ENCODE measurements around the gene PRR23E.

Gene PRR23E

DNA sequence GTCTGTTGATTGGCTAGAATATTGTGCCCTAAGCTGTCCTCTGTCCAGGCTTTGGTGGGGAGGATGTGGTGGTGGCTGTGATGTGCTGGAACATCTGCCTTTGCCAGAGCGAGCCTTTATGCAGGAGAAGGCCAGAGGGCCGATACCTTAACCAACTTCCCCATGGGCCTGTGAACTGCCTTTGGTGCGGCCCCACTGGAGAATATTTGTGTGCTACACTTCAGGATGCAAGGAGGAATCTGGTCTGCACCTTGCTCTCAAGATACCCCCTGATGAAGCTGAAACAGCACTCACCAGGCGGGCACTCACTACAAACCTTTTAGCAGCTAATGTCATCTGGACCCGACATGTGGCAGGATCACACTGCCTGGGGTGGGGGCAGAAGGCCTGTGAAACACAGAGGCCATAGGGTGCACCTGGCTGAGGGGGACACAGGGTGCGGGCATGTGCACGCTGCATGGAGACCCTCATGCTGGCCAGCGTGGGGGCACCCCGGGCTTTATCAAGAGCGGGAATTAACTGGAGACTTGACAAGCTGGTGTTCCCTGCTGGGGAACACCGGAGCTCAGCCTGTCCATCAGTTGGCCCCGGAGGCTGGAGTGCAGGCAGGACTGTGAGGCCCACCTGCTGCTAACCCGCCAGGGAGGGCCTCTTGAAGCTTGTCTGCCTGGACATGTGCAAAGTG lies 16.4 kb downstream of the PRR23E start:
- no peak for DNase-seq (ENCODE audit: low read depth)

- no peak for DNase-seq (ENCODE audit: low read depth)
Measured at GRCh38 chr3:127209840-127210653, 17.1 kb downstream of the PRR23E start.

DNA sequence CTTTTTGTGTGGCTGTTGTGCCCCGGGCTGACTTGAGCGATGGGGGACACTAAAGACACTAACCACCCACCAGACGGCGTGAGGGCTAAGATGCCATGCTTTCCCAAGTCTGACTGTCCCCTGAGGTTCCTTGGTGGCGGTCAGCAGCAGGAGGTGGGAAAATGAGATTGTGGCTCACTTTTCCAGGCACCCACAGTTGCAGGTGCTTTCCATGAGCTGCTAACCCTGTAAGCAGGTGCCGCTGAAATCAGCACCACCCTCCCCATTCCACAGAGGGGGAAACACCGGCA lies 17.7 kb downstream of the PRR23E start:
- DNase-seq (ENCODE audit: low read depth), result no peak

- DNase-seq (ENCODE audit: low read depth), result no peak
Measured at GRCh38 chr3:127211118-127212060, 18.5 kb downstream of the PRR23E start.

DNA sequence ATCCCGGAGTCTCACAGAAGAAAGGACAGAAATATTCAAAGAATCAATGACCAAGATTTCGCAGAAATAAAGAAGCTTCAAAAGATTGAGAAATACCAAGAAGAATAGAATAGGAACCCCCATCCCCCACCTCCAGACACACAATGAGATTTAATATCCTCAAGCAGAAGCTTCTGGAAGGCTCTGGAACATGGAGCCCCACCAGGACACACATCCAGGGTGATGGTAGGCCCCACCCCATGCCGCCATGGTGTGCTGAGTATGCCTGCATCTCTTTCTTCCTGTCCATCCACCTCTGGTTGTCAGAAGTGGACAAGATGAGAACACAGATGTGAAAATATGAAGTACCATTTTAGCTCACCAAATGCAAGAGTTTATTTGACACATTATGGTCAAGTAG lies 19.3 kb downstream of the PRR23E start:
- no peak for DNase-seq (ENCODE audit: low read depth)

DNA sequence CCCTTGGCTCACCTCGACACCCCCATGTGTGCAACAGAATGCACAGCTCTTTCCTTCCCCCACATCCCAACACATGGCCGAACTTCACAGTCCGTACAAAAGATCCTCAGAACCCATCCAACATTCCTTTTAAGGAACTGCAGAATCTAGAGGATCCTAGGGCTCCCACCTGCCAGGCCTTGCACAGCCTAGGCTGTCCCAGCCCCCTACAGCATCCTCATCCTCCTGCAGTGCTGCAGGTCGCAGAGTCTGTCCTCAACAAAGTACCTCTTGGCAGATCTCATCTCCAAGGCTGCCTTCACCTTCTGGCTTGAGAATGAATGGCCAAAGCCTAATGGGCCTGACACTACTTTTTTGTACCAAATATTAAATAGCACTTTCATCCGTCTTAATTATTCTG lies 19.8 kb downstream of the PRR23E start:
- DNase-seq (ENCODE audit: low read depth), result no peak

- no peak for DNase-seq (ENCODE audit: low read depth)
Measured at GRCh38 chr3:127213381-127213918, 20.5 kb downstream of the PRR23E start.

DNA sequence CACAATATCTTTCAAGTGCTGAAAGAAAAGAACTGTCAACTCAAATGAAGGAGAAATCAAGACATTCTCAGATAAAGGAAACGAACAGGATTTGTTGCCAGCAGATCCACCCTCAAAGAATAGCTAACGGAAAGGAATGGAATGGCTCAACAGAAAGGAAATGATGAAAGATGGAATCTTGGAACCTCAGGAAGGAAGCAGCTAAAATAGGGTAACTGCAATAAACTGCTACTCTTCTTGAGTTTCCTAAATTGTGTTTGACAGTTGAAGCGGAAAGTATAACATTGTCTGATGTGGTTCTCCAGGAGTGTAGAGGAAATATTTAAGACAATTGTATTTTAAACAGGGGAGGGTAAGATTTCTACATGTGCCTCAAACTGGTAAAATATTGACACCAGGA lies 22.0 kb downstream of the PRR23E start:
- DNase-seq (ENCODE audit: low read depth), result no peak

DNA sequence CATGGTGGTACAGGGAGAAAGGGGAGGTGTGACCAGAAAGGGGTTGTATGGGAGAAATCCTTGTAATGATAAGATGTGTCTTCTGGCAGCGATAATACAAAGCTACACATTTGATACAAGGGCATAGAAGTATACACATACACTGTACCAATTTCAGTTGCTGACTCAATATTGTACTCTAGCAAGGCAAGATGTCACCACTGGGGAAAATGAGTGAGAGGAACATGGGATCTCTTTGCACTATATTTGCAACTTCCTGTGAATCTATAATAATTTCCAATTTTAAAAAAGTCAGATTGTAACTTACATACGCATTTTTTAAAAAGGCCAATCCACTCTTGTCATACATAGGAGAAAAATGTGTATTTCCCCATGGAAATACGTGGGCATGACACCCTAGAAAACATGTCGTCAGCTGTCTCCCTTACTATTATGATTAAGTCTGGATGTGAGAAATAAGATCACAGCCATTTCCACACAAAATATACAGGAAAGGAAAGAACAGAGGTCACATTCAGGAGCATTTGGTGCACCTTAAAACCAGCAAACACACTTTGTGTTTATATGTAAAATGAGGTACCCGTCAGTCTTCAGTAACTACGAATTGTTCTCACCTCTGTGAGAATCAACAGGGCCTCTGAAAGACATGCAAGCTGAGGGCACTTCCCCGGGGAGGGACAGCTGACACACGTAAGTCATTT lies 22.9 kb downstream of the PRR23E start:
- DNase-seq (ENCODE audit: low read depth), result no peak

GRCh38 chr3:127216415-127217261 lies 23.7 kb downstream of the PRR23E start:
- no peak for DNase-seq (ENCODE audit: low read depth)

DNA sequence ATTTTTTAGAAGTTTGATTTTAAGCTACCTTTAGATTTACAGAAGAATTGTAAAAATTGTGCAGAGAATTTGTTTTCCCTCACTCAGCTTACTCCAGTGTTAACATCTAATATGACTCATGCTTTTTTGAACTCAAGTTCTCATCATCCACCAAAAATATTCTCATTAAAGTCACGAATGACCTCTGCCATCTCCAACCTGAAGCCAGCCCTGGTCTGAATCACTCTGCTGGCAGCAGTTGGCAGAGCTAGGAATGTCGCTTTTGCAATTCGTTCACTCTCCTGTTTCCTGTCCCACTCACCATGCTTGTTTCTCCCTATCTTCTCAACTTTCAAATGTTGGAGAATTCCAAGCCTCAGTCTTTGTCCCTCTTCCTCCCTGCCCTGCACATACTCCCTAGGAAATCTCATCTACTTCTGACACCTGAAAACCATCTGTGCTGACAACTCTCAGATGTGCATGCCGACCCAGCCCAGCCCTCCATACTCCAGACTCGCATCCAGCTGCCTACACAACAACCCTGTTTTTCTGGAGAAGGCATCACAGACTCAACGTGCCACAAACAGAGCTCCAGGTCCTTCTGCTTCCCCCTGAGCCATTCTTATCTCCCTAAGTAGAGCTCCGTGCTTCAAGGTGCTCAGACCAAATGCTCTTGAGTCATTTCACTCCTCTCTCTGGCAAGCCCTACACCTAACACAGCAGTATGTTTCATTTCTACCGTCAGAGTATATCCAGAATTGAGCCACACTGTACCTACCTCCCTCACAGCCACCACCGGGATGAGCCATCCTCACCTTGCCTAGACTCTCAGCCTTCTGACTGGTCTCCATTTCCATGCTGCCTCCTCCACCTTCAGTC lies 24.9 kb downstream of the PRR23E start:
- no peak for DNase-seq (ENCODE audit: low read depth)

GRCh38 chr3:127218454-127218922 lies 25.6 kb downstream of the PRR23E start:
- DNase-seq (ENCODE audit: low read depth), result no peak

GRCh38 chr3:127220497-127220896 lies 27.6 kb downstream of the PRR23E start:
- no peak for DNase-seq (ENCODE audit: low read depth)

DNA sequence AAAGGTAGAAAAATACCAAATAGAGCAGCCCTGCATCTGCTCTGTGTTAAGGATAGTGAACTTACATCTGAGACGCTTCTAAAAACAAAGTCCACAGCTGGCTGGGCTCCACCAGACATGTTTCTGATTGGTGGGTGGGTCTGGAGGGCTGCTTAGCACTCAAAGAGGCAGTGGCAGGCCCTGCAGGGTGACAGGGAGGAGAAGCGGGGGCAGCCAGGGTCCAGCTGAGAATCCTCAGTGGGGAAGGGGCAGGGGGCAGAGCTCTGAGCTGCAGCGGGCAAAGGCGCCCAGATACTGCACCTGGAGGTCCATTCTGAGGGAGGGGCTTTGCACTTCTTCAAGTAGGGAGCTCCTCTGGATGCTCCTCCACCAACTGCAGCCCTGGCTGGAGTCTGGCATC lies 28.1 kb downstream of the PRR23E start:
- no peak for DNase-seq (ENCODE audit: low read depth)

GRCh38 chr3:127221446-127222035 lies 28.6 kb downstream of the PRR23E start:
- no peak for DNase-seq (ENCODE audit: low read depth)

DNA sequence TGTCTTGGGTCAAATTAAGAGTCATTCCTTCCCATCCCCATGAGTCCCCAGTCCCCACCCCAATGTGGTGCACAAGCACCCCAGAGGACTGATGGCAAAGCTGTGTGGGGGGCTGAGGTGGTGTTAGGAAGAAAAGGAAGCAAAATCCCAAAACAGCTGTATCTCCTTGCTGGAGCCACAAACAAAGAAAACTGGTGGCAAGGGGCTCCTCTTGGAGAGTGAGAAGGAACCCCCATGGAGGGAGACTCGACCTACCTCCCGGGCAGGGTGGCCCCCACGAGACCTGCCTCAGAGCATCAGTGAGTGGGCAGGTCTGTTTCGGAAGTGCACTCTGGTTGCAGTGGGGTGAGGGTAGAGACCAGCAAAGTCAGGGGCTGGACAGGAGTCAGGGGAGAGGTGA lies 29.2 kb downstream of the PRR23E start:
- DNase-seq (ENCODE audit: low read depth), result no peak

GRCh38 chr3:127222664-127223063 lies 29.7 kb downstream of the PRR23E start:
- no peak for DNase-seq (ENCODE audit: low read depth)

DNA sequence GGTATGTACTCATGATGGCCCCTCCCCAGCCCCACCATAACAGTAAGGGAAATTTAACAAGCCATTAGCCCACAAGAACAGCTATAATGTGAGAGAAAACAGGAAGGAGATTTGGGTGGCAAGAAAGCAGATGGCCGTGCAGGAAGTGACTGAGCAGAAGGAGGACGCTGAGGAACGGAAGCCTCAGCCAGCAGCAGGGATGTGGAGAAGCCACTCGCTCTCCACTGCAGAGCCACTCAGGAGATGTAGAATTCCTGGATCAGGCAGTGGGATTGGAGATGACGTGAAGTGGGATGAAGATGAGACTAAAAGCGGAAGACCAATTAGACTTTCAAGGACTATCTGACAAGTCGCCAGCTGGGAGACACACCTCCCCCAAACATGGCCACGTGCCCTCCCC lies 31.2 kb downstream of the PRR23E start:
- DNase-seq (ENCODE audit: low read depth), result no peak

DNA sequence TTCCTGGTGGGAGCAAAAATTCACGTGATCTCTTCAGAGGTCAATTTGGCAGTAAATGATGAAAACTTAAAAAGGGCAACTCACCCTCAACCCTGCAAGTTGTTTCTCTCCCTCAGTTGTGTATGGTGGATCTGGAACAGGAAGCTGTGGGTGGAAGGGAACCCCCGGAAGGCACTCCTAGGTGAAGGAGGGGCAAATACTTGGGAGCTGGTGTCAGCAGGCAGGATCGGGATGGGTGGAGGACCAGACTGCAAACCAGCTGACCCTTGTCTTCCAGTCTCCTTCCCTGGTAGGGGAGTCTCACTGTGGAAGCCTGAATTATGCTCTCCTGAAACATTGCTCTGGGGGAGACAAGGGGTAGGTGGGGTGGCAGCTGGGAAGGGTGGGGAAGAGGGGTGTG lies 33.5 kb downstream of the PRR23E start:
- no peak for DNase-seq (ENCODE audit: low read depth)
